GM10266 (cell line): ENCODE measurements around the gene DENND2C.

Source experiments
- DNase-seq: peaks from one replicate; pipeline ENCODE4 v3.0.0; 2012; ENCODE audit errors: extremely low spot score
- CTCF ChIP-seq: IDR thresholded peaks from 2 replicates; pipeline ENCODE4 v1.5.1; 2012; ENCODE audit warnings: mild to moderate bottlenecking, low read depth; ENCODE audit not compliant: control insufficient read depth, insufficient read depth; ENCODE audit errors: missing control alignments

Gene DENND2C

GRCh38 chr1:114695430-114696058 lies 25.7 kb upstream of the DENND2C start, which contains the start of gene AMPD1:
Gene AMPD1, minus strand, starts transcription at chr1:114695546. Its CDS starts 75 bp downstream, at chr1:114695471.
- no peak for TF ChIP-seq CTCF
- DNase-seq = no peak

GRCh38 chr1:114694540-114695310 lies 24.9 kb upstream of the DENND2C start:
- no peak for TF ChIP-seq CTCF
- no peak for DNase-seq

GRCh38 chr1:114692947-114693346 lies 23.1 kb upstream of the DENND2C start:
- no peak for TF ChIP-seq CTCF

GRCh38 chr1:114691061-114691460 lies 21.2 kb upstream of the DENND2C start:
- TF ChIP-seq CTCF = no peak

More at GRCh38 chr1:114692947-114693346, 23.1 kb upstream of the DENND2C start:
- no peak for DNase-seq

GRCh38 chr1:114690148-114690547 lies 20.3 kb upstream of the DENND2C start:
- no peak for TF ChIP-seq CTCF
- no peak for DNase-seq

More at GRCh38 chr1:114691061-114691460, 21.2 kb upstream of the DENND2C start:
- no peak for DNase-seq

GRCh38 chr1:114688526-114688925 lies 18.7 kb upstream of the DENND2C start:
- DNase-seq = no peak
- TF ChIP-seq CTCF = no peak

GRCh38 chr1:114685851-114686250 lies 16.0 kb upstream of the DENND2C start:
- no peak for TF ChIP-seq CTCF
- DNase-seq = no peak
